Renal cortical epithelial cell (primary cell): ENCODE results near the gene ZHX3. TPM values are rescaled to one million over a fixed set of nuclear protein-coding genes. Genes with fewer than 3 reads are reported as not detected.
A peak's percentile ranks its signal among the peaks of the same experiment; 100 is the strongest.

Experiments used
- DNase-seq: peaks from one replicate; pipeline ENCODE4 v3.0.0-alpha.2; 2011; ENCODE audit warnings: low read depth
- total RNA-seq: library from RNA; depleted of rRNA; stranded (reverse); fragments of >200 nt; gene quantifications from 2 replicates; pipeline ENCODE4 v1.2.3, GENCODE V29; 2014

The ZHX3 gene
- total RNA-seq, 1 donor from 2014 or later: 59.4 TPM

GRCh38 chr20:41299899-41300298 lies 17.6 kb downstream of the ZHX3 start:
- no peak for DNase-seq

- no peak for DNase-seq
Measured at GRCh38 chr20:41293269-41294037, 24.1 kb downstream of the ZHX3 start.

- peak; percentile 50 for DNase-seq
Measured at GRCh38 chr20:41290804-41291389, 26.6 kb downstream of the ZHX3 start.

- DNase-seq: peak; percentile 65
Measured at GRCh38 chr20:41287327-41287726, 30.2 kb downstream of the ZHX3 start.

DNA sequence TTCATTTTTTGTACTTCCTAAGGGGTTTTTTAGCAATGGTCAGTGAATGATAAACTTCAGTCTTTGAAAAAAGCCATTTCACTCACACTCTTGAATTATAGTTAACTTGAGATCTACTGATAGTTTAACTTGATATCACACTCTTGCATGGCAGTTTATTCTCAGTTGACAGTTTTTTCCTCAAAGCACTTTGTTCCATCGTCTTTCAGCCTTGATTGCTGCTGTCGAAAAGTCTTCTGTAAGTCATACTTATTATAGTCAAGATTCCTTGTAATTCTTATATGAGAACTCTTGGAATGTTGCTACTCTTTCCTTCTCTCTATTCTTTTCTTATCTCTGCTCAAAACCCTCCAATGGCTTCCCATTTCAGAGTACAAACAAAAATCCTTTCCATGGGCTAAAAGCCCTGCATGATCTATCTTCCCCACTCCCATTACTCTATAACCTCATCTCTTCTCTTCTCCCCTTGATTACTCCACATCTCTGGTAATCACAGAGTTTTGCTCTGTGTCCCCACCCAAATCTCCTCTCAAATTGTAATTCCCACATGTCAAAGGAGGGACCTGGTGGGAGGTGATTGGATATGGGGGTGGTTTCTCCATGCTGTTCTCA lies 31.2 kb downstream of the ZHX3 start:
- no peak for DNase-seq

- no peak for DNase-seq
Measured at GRCh38 chr20:41279546-41280225, 37.8 kb downstream of the ZHX3 start.

DNA sequence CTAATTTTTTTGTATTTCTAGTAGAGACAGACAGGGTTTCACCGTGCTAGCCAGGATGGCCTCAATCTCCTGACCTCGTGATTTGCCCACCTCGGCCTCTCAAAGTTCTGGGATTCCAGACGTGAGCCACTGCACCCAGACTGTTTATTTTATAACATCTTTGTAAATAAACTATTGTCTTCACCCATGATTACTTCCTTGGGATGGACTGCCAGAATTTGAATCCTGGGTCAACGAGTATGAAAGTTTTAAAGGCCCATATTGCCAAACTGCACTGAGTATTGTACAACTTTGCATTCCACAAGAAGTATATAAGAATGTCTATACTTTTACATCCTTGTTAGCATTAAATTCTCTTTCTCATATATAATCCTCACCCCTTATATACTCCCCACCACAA lies 38.6 kb downstream of the ZHX3 start:
- no peak for DNase-seq

DNA sequence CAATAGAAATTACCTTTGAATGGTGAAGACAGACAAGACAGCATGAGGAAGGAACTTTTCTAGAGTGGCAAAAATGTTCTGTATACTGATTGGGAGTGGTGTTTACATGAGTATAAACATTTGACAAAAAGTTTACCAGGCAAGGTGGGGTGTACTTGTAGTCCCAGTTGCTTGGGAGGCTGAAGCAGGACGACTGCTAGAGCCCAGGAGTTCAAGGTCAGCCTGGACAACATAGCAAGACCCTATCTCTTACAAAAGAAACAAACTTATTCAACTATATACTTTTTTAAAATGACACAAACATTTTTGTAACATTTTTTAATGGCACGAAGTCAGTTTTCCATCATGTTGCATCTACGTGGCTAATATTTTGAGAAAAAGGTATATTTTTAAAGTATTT lies 40.5 kb downstream of the ZHX3 start:
- DNase-seq: no peak

- DNase-seq: no peak
Measured at GRCh38 chr20:41276317-41276751, 41.2 kb downstream of the ZHX3 start.

DNA sequence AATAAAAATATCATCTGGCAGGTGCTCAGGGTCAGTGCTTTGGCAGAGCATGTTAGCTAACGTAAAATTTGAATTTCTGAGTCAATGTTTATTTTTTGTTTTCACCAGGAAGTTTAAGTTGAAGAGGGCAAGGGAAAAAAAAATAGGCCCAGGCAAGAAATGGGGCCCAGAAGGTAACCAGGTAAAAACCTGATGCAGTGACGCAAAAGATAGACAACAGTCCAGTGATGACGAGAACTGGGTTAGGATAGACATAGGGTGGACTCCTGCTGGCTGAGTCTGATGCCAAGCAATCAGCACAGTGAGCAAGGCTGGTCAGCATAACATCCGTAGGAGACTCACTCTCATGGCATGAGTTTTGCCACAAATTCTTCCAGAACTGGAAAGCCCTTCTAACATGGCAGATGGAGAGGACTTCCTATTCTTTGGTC lies 42.2 kb downstream of the ZHX3 start:
- DNase-seq: no peak

GRCh38 chr20:41274152-41274551 lies 43.4 kb downstream of the ZHX3 start:
- DNase-seq: no peak

GRCh38 chr20:41273445-41273844 lies 44.1 kb downstream of the ZHX3 start:
- no peak for DNase-seq

- no peak for DNase-seq
Measured at GRCh38 chr20:41272339-41272738, 45.2 kb downstream of the ZHX3 start.

GRCh38 chr20:41268917-41269652 lies 48.4 kb downstream of the ZHX3 start:
- DNase-seq: no peak

DNA sequence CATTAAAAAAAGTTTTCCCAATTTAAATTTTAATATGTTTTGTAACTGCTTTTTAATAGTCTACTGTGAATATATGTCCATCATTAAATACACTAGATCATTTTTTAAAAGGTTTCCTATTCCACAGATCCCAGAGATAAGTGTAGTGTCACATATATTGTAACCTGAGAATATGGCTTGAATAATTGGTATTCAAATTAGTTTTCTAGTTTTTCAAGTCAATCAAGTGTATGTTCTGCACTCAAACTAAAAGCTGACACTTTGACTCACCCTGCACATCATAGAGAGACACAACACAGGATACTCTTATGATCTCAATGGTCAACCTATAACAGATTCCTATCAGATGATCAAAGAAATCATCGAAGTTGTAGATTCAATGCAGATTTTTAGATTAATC lies 49.1 kb downstream of the ZHX3 start:
- no peak for DNase-seq

DNA sequence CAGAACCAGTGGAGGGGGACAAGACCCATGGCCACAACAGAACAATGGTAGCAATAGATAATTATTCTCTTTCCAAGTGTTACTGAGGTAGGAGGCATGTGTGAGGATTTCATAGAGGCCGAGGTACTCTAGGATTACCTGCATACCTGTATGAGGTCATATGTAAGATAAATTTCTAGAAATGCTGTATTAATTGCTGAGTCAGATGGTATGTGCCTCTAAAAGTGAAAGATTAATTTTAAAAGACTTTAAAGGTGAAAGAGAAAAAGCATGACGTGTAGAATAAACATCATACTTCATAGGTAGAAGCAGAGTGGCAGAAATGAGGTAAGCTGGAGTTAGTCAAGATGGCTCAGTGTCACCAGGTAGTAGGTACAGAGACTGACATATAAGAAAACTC lies 51.6 kb downstream of the ZHX3 start:
- no peak for DNase-seq

- DNase-seq: no peak
Measured at GRCh38 chr20:41264819-41265218, 52.7 kb downstream of the ZHX3 start.

GRCh38 chr20:41261790-41262717 lies 55.5 kb downstream of the ZHX3 start:
- peak; percentile 74 for DNase-seq

GRCh38 chr20:41261260-41261659 lies 56.3 kb downstream of the ZHX3 start:
- no peak for DNase-seq

DNA sequence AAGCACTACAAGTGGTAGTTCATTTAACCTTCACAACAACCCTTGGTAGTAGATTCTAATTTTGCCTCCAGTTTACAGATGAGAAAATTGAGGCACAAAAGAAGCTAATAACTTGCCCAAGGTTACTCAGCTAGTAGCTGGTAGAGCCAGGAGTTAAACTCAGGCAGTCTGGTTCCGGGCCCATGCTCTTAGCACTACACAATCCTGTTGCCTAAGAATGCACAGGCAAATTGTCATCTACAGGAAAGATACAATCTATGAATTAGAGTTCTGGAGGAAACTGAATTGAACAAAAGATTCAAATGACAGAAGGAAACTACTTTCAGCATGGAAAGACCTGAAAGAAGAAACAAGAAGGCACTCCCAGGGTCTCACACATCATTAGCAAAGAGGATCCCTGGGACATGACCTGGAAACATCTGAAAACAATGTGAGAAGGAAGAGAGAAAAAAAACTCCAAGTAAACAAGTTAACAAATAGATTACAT lies 56.8 kb downstream of the ZHX3 start:
- no peak for DNase-seq

- DNase-seq: no peak
Measured at GRCh38 chr20:41259309-41259708, 58.2 kb downstream of the ZHX3 start.
